ENCODE measurements around the gene TBC1D32. TPM values are rescaled to one million over a fixed set of nuclear protein-coding genes. Genes with fewer than 3 reads are reported as not detected.

The TBC1D32 gene
- total and polyA plus RNA-seq, 8 donors, result 6.6 to 22.2 (median 15.9) TPM

DNA sequence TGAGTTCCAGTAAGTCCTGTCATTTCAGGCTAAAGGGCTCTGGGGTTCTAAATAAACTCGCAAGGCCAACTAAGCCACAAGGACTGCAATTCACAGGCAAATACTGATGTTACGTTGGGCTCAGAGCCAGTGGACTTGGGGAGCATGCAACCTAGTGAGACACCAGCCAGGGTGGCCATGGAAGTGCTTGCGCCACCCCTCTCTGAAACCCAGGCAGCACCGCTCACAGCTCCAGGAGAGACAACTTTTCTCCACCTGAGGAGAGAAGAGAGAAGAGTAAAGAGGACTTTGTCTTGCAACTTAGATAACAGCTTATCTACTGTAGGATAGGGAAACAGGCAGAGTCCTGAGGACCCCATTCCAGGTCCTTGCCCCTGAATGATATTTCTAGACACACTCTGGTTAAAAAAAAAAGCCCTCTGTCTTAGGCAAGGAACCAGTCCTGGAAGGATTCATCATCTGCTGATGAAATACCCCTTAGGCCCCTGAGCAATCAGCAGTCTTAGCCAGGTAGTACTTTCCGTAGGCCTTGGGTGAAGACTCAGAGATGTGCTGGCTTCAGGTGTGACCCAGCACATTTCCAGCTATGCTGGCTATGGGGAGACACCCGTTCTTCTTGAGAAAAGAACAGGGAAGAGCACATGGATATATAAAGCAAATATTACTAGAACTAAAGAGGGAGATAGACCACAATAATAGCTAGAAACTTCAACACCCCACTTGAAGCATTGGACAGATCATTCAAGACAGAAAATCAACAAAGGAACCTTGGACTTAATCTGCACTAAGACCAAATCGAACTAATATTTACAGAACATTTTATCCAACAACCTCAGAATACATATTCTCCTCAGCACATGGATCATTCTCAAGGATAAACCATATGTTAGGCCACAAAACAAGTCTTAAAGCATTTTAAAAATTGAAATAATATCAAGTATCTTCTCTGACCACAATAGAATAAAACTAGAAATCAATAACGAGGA lies 31.5 kb upstream of the TBC1D32 start:
- Histone ChIP-seq H3K4me3 (no peak overlapping the region), H3K36me3 (no peaks in the 10 kb centered on the region), H3K9me3 (no peaks in the 10 kb centered on the region), H3K4me1 (no peaks in the 10 kb centered on the region), H3K27ac (no peak overlapping the region), H3K27me3 (peaks cover 0 to 9% of the 10 kb centered on the region in 2 donors)
- ATAC-seq (no peak), DNase-seq (no peak)
- TF ChIP-seq, protein P1, sequence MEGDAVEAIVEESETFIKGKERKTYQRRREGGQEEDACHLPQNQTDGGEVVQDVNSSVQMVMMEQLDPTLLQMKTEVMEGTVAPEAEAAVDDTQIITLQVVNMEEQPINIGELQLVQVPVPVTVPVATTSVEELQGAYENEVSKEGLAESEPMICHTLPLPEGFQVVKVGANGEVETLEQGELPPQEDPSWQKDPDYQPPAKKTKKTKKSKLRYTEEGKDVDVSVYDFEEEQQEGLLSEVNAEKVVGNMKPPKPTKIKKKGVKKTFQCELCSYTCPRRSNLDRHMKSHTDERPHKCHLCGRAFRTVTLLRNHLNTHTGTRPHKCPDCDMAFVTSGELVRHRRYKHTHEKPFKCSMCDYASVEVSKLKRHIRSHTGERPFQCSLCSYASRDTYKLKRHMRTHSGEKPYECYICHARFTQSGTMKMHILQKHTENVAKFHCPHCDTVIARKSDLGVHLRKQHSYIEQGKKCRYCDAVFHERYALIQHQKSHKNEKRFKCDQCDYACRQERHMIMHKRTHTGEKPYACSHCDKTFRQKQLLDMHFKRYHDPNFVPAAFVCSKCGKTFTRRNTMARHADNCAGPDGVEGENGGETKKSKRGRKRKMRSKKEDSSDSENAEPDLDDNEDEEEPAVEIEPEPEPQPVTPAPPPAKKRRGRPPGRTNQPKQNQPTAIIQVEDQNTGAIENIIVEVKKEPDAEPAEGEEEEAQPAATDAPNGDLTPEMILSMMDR (IDR thresholded peaks at IDR 0.05), result no peak
- intact Hi-C loops (cut with DNase I), result no loop called here

DNA sequence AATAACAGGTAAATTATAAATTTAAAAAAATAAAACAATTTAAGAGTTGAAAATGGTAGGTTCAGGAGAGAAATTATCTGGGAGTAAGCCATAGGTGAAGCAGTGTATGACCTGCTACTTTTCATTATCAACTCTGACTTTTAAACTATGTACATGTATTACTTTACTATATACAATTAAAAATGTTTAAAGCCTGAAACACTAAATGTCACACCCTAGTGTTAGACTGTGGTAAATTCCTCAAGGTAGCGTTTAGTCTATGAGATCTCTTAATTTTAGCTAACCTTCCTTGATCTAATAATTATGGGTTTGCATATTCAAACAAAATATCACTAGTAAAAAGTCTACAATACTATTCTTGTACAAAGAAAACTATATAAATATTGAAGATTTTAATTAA lies 22.3 kb upstream of the TBC1D32 start:
- H3K27ac ChIP-seq, result no peak overlapping the region
- TF ChIP-seq, protein P1 (IDR thresholded peaks at IDR 0.05), result no peak
- no peaks in the 10 kb centered on the region for H3K4me1 ChIP-seq
- peaks cover 0 to 14% of the 10 kb centered on the region in 2 donors for H3K27me3 ChIP-seq
- H3K9me3 ChIP-seq, result no peaks in the 10 kb centered on the region
- ATAC-seq (no peak), DNase-seq (no peak)
- H3K36me3 ChIP-seq, result no peaks in the 10 kb centered on the region
- no peak overlapping the region for H3K4me3 ChIP-seq
- intact Hi-C loops (cut with DNase I), result no loop called here

DNA sequence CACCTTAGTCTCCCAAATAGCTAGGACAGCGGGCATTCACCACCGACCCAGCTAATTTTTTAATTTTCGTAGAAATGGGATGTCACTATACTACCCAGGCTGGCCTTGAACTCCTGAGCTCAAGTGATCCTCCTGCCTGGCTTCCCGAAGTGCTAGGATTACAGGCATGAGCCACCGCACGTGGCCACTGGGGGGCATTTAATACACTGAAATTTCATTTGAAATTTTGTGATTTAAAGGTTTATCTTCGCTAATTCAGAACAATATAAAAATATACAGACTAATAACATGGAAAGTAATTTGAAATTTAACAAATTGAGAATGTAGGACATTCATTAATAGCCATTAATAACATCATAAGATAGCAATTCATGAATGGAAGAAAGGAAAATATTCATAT lies 20.5 kb upstream of the TBC1D32 start:
- no peaks in the 10 kb centered on the region for H3K9me3 ChIP-seq
- TF ChIP-seq, protein P1 (IDR thresholded peaks at IDR 0.05), result no peak
- no peak for DNase-seq
- H3K27me3 ChIP-seq, result peaks cover 0 to 14% of the 10 kb centered on the region in 2 donors
- H3K27ac ChIP-seq, result no peak overlapping the region
- no peak for ATAC-seq
- intact Hi-C loops (cut with DNase I), result no loop called here
- H3K4me3 ChIP-seq, result no peak overlapping the region
- no peaks in the 10 kb centered on the region for H3K36me3 ChIP-seq
- H3K4me1 ChIP-seq, result no peaks in the 10 kb centered on the region

DNA sequence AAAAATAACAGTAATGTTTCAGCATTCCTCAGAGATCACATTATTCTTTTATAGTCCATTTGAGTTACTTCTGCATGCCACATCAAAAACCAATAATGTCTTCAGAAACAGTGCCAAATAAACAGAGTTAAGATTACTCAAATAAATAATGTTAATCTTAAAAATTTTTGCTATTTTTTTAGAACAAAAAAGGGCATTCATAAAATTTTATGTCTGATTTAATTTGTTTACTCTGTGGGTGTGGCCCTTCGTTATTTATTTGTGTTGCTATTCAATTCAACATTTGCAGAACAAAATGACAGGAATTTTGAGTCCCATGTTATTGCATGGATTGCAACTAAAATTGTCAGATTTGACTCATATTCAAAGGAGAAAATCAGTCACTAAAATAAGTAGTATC lies 18.7 kb upstream of the TBC1D32 start:
- Histone ChIP-seq H3K9me3 (no peaks in the 10 kb centered on the region), H3K4me3 (no peak overlapping the region), H3K27ac (no peak overlapping the region), H3K4me1 (no peaks in the 10 kb centered on the region), H3K27me3 (peaks cover 0 to 14% of the 10 kb centered on the region in 2 donors), H3K36me3 (no peaks in the 10 kb centered on the region)
- ATAC-seq, result no peak
- intact Hi-C loops (cut with DNase I), result no loop called here
- DNase-seq, result no peak
- TF ChIP-seq, protein P1 (IDR thresholded peaks at IDR 0.05), result no peak

DNA sequence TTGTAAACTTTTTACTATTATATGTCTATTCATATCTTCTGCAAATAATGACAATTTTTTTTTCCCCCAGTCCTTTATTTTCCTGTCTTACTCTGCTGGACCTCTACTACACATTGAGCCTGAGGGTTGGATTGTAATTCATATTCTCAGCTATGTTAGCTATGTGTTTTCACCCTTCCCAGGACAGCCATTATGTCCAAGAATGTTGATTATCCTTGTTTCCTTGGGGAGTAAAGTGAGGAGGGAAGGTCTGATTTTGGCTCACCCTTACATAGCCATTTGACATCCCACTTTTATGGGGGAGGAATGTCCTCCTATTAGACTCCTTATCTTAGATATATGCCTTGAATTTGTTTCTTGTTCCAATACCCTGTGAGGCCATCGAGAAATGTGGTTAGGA lies 17.6 kb upstream of the TBC1D32 start:
- TF ChIP-seq, protein P1 (IDR thresholded peaks at IDR 0.05), result no peak
- Histone ChIP-seq H3K9me3 (no peaks in the 10 kb centered on the region), H3K4me3 (no peak overlapping the region), H3K36me3 (no peaks in the 10 kb centered on the region), H3K27ac (no peak overlapping the region), H3K27me3 (peaks cover 0 to 14% of the 10 kb centered on the region in 2 donors), H3K4me1 (no peaks in the 10 kb centered on the region)
- intact Hi-C loops (cut with DNase I), result no loop called here
- DNase-seq (no peak), ATAC-seq (no peak)
